Right ventricle myocardium superior (tissue), 1 donor: ENCODE measurements around the gene CCN5. TPM values are rescaled to one million over a fixed set of nuclear protein-coding genes. Genes with fewer than 3 reads are reported as not detected.

Experiments used
- ATAC-seq: fragments of 200-7000 bp; cut with Tn5 transposase; one replicate; pipeline ENCODE4 v1.9.1; 2020; ENCODE audit warnings: mild to moderate bottlenecking; ENCODE audit not compliant: poor library complexity
- DNase-seq: peaks from one replicate; pipeline ENCODE4 v3.0.0-alpha.2; 2020
- intact Hi-C: fragments of 100-400 bp; cut with DNase I; formaldehyde crosslinking; loops from one replicate; pipeline ENCODE4 v1.11.2; 2022
- total RNA-seq: library from RNA; stranded (reverse); fragmentation: NEBNext Ultra II Directional; extraction: Animal tissue kit (Norgen Biotek cat#: 25700); gene quantifications from one replicate; pipeline ENCODE4 v1.2.1, GENCODE V29; 2021
- donor health status: DM: no; HTN: yes; CAD: no; lungs with severe emphysema.

The CCN5 gene
- total RNA-seq, 1 donor from 2014 or later = 15.8 TPM

GRCh38 chr20:44709380-44709779 is 5.8 kb upstream of the CCN5 start:
- DNase-seq (no peak), ATAC-seq (no peak)
- intact Hi-C loops = no loop called here

- no peak for ATAC-seq
- intact Hi-C loops = no loop called here
- DNase-seq = no peak
Measured at GRCh38 chr20:44709797-44710196, 5.4 kb upstream of the CCN5 start.

- ATAC-seq = peak; percentile 64
- DNase-seq = no peak
- intact Hi-C loops = no loop called here
Measured at GRCh38 chr20:44711237-44711636, 3.9 kb upstream of the CCN5 start.

- DNase-seq (no peak), ATAC-seq (peak; percentile 65)
- intact Hi-C loops = no loop called here
Measured at GRCh38 chr20:44714102-44714700, 968 bp upstream of the CCN5 start.

- peak; percentile 33 for ATAC-seq
- intact Hi-C loops = no loop called here
- no peak for DNase-seq
Measured at GRCh38 chr20:44715499-44716308, 535 bp downstream of the CCN5 start.

GRCh38 chr20:44716309-44717106 is 1.3 kb downstream of the CCN5 start:
- DNase-seq = no peak
- intact Hi-C loops = no loop called here
- ATAC-seq = no peak

DNA sequence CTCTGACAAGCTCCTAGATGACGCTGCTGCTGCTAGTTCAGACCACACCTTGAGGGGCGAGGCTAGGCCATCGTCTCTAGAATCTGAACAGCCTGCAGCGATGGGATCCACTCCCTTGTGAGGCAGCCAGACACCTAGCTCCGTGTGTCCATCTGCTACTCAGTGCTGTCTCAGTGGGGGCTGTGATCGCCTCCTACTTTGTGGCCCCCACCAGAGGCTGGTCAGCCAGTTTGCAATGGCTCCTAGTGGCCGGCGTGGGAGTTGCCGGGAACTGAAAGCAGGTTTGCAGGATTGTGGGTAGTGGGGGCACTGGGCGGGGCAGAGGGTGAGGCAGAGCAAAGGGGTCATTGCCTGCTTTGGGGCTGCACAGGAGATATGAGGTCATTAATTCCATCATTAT is 2.8 kb downstream of the CCN5 start:
- no peak for ATAC-seq
- intact Hi-C loops = no loop called here
- DNase-seq = no peak

GRCh38 chr20:44719841-44720240 is 4.7 kb downstream of the CCN5 start:
- intact Hi-C loops = no loop called here
- ATAC-seq (no peak), DNase-seq (no peak)

DNA sequence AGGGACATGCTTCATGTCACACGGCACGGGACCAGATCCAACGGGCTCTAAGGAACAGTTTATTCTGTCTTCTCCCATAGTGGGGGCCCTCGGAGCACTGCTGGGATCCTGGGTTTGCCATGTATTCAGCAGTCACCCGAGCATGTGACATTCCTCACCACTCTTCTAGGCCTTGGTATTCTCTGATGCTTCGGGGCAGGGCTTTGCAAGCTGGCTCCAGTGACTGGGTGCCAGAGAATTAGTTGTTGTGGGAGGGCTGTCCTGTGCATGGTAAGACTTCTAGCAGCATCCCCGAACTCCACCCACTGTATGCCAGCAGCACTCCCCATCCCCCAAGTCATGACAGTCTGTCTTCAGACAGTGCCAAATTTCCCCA is 5.4 kb downstream of the CCN5 start:
- intact Hi-C loops = no loop called here
- DNase-seq (no peak), ATAC-seq (peak; percentile 42)

DNA sequence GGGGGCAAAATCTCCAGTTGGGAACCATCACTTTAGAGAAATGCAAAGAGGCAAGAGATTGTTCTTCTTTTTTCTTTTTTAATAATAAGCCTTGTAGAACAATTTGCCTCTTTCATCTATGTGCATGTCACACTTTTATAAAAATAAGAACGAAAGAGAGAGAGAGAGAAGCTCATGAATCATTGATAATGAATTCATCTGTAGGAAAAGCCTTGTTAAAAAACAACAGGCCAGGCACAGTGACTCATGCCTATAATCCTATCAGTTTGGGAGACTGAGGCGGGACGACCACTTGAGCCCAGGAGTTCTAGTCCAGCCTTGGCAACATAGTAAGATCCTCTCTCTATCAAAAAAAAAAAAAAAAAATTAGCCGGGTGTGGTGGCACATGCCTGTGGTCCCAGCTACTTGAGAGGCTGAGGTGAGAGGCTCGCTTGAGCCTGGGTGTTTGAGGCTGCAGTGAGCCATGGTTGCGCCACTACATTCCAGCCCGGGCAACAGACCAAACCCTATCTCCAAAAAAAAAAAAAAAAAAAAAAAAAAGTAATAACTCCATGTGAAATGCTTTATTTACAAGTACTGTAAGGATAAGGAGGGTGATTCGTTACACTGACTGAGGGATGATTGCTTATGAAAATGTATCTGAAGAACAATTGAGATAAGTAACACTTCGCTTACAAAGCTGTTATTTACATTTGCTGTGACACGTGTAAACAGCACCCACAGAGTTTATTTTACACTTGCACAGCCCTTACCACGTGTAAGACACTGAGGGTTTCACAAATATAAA is 6.0 kb downstream of the CCN5 start:
- intact Hi-C loops = no loop called here
- DNase-seq = no peak
- ATAC-seq = peak; percentile 62

GRCh38 chr20:44721785-44722054 is 6.6 kb downstream of the CCN5 start:
- intact Hi-C loops = no loop called here
- DNase-seq = no peak
- ATAC-seq = no peak

DNA sequence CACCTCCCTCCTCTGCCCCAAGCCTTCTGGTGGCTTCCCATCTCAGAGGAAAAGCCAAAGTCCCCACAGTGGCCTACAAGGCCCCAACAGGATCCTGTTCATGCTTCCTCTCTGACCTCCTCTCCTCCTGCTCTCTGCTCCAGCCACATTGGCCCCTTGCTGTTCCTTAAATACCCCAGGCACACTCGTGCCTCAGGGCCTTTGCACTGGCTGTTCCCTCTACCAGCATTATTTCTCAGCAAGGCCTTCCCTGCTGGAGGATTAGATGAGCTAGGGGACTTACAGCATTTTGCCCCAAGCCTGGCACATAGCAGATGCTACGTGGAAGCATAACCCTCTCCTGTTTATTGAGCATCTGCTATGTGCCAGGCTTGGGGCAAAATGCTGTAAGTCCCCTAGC is 7.8 kb downstream of the CCN5 start:
- no peak for ATAC-seq
- no peak for DNase-seq
- intact Hi-C loops = no loop called here

- ATAC-seq (no peak), DNase-seq (no peak)
- intact Hi-C loops = no loop called here
Measured at GRCh38 chr20:44723391-44723790, 8.2 kb downstream of the CCN5 start.

DNA sequence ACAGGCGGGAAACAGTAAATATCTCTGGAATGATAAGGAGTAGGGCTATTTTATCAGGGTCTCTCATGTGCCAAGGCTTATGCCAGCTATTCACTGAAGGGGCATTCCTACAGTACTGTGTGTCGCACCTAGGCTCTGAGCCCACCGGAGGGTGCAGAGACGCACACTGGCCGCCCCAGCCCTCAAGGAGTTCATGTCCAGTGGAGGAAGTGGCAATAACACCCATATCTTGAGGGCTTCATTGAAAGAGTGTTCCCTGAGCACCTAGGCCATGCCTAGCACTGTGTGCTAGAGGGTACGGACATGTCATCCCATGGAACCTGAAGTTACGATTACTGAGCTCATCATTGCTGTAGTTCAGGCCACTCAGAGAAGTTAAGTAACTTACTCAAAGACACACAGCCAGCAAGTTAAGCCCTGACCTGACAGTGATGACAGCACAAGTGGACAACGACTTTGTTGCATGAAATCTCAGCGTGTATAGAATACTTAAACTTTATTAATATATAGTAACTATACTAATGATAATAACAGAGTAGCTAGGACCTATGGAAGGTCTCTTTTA is 8.7 kb downstream of the CCN5 start:
- intact Hi-C loops = no loop called here
- ATAC-seq (no peak), DNase-seq (no peak)

- DNase-seq (no peak), ATAC-seq (no peak)
- intact Hi-C loops = no loop called here
Measured at GRCh38 chr20:44724423-44725091, 9.4 kb downstream of the CCN5 start.

GRCh38 chr20:44725837-44726236 is 10.7 kb downstream of the CCN5 start:
- ATAC-seq = no peak
- no peak for DNase-seq
- intact Hi-C loops = no loop called here

DNA sequence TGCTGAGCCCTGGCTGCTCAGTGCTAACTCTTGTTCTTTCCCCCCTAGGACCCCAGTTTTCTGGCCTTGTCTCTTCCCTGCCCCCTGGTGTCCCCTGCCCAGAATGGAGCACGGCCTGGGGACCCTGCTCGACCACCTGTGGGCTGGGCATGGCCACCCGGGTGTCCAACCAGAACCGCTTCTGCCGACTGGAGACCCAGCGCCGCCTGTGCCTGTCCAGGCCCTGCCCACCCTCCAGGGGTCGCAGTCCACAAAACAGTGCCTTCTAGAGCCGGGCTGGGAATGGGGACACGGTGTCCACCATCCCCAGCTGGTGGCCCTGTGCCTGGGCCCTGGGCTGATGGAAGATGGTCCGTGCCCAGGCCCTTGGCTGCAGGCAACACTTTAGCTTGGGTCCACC is 11.9 kb downstream of the CCN5 start:
- ATAC-seq = no peak
- DNase-seq = no peak
- intact Hi-C loops = no loop called here

DNA sequence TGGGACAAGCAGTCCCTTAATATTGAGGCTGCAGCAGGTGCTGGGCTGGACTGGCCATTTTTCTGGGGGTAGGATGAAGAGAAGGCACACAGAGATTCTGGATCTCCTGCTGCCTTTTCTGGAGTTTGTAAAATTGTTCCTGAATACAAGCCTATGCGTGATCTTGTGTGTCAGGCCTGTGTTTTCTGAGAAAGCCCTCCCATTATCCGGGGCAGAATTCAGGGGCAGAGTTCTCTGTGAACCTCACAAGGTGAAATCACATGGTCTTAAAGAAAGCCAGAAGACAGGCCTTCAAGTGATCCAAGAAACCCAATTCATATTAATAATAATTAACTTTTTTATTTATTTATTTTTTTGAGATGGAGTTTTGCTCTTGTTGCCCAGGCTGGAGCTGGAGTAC is 12.5 kb downstream of the CCN5 start:
- ATAC-seq (no peak), DNase-seq (no peak)
- intact Hi-C loops = no loop called here
